Activated naive CD4-positive, alpha-beta T cell treated with anti-CD3 and anti-CD28 coated beads, Interleukin-2, amount 50 U/mL, for 16 hours (primary cell): ENCODE results near the gene BRIX1.
"Not testable (repeated sequence)": the region's sequence is repeated elsewhere in the genome, so short reads cannot be mapped to it uniquely, and the experiment has no call there.

ENCODE experiments used
- DNase-seq: peaks from one replicate; pipeline ENCODE4 v3.0.0-alpha.2; 2020

BRIX1 gene

DNA sequence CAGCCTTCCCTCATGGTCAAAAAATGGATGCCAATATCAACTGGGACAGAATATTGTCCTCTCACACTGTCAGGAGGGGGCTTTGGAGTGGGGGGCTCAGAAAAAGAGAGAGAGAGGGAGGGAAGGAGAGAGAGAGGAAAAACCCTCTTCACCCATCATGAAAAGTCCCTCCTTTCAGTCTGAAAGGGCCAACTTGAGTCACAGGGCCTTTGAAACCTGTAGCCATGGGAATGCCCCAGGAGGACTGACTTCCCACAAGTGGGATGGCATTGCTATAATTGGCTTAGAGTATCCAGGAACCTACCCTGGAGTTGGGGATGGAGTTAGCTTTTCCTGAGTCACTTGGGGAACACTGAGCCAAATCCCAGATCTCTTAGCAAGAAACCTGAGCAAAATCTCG is 55.0 kb downstream of the BRIX1 start:
- DNase-seq, result no peak

DNA sequence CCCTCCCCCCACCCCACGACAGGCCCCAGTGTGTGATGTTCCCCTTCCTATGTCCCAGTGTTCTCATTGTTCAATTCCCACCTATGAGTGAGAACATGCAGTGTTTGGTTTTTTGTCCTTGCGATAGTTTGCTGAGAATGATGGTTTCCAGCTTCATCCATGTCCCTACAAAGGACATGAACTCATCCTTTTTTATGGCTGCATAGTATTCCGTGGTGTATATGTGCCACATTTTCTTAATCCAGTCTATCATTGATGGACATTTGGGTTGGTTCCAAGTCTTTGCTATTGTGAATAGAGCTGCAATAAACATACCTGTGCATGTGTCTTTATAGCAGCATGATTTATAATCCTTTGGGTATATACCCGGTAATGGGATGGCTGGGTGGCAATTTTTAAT is 56.1 kb downstream of the BRIX1 start:
- not testable (repeated sequence) for DNase-seq
